Nephron (organoid): ENCODE measurements around the gene RAB43.

Experiments
- H3K27ac Mint-ChIP-seq, 3 experiments: 2 replicates each; pipeline ENCODE4 v1.8.0; 2020; ENCODE audit warnings: mixed read lengths in 3 of 3, mild to moderate bottlenecking in 2 of 3, moderate library complexity in 1 of 3
- H3K27me3 Mint-ChIP-seq: 2 replicates; pipeline ENCODE4 v1.8.0; 2021; ENCODE audit warnings: low read depth, mild to moderate bottlenecking, moderate library complexity, mixed read lengths
- H3K36me3 Mint-ChIP-seq: 2 replicates; pipeline ENCODE4 v1.8.0; 2020; ENCODE audit warnings: low read depth, mixed read lengths
- H3K4me1 Mint-ChIP-seq: 2 replicates; pipeline ENCODE4 v1.8.0; 2020; ENCODE audit warnings: mixed read lengths
- H3K4me3 Mint-ChIP-seq, 3 experiments: 2 replicates each; pipeline ENCODE4 v1.8.0; 2020; ENCODE audit warnings: mild to moderate bottlenecking in 3 of 3, mixed read lengths in 3 of 3, moderate library complexity in 2 of 3
- H3K9me3 Mint-ChIP-seq: 2 replicates; pipeline ENCODE4 v1.8.0; 2020; ENCODE audit warnings: mixed read lengths
- TF ChIP-seq, protein P1 (sequence below), 3 experiments: fragments of 200-600 bp; sonication (generic); IDR thresholded peaks; one replicate each; pipeline ENCODE4 v1.5.0; 2021; ENCODE audit warnings: antibody characterized with exemption in 3 of 3; ENCODE audit not compliant: unreplicated experiment in 3 of 3

The RAB43 gene

DNA sequence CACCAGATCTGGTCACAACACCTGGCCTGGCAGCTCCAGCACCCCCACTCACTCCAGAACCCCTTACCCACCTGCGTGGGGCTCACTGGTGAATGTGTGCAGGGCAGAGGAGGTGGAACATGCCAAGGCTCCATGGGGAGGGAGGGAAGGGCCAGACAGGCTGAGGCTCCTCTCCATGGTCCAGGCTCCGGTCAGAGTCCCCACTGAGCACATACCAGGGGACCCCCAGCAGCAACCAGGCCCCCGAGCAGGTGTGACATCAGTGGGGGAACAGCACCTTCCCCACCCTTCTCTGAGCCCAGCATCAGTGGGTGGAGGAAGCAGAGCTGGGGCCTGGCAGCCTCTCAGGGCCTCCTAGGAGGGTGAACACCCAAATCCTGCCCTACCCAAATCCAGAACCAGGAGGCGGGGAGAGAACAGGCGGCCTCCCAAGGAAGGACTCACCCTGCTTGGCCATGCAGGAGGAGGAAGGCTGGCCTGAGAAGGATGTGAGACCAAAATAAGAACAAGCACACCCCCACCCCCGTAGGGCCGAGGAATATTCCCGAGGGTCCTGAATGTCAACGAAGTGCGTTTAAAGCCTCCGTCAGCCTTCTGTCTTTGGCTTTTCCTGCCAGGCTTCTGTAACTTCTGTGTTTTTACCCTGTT lies 62.2 kb downstream of the RAB43 start:
- Mint-ChIP-seq H3K9me3 (no peaks in the 10 kb centered on the region), H3K4me3 (no peak overlapping the region), H3K4me1 (peaks cover 6% of the 10 kb centered on the region), H3K36me3 (no peaks in the 10 kb centered on the region), H3K27ac (no peak overlapping the region), H3K27me3 (peaks cover 22% of the 10 kb centered on the region)
- TF ChIP-seq, protein P1, sequence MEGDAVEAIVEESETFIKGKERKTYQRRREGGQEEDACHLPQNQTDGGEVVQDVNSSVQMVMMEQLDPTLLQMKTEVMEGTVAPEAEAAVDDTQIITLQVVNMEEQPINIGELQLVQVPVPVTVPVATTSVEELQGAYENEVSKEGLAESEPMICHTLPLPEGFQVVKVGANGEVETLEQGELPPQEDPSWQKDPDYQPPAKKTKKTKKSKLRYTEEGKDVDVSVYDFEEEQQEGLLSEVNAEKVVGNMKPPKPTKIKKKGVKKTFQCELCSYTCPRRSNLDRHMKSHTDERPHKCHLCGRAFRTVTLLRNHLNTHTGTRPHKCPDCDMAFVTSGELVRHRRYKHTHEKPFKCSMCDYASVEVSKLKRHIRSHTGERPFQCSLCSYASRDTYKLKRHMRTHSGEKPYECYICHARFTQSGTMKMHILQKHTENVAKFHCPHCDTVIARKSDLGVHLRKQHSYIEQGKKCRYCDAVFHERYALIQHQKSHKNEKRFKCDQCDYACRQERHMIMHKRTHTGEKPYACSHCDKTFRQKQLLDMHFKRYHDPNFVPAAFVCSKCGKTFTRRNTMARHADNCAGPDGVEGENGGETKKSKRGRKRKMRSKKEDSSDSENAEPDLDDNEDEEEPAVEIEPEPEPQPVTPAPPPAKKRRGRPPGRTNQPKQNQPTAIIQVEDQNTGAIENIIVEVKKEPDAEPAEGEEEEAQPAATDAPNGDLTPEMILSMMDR (IDR thresholded peaks at IDR 0.05; ENCODE audit: unreplicated experiment in 3 of 3) = no peak

DNA sequence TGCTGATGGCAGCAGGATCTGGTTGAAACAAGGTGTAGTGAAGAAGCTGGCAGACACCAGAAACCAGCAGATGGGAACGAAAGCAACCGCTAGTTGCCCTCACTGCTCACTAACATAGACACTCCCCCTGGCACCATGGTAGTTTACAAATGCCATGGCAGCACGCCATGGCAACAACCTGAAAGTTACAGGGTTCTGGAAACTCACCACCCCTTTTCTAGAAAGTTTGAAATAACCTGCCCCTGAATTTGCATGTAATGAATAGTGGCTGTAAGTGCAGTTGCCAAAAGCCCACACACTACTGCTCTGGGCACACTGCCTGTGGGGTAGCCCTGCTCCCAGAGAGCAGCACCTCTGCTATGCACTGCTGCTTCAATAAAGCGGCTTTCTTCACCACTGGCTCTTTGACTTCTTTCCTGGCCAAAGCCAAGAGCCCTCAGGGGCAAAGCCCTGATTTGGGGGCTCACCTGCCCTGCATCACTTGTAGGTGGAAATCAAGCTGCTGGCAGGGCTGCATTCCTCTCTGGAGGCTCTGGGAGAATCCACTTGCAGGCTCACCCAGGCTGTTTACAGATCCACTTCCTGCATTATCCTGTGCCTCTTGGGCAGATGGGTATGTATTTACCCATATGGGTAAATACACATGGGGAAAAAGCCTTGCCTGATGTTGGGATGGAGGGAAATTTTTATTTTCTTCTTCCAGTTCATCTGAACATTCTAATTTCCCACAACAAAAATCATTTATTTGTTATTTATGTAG lies 63.0 kb downstream of the RAB43 start:
- peaks cover 8% of the 10 kb centered on the region for H3K4me1 Mint-ChIP-seq
- TF ChIP-seq, protein P1 (IDR thresholded peaks at IDR 0.05; ENCODE audit: unreplicated experiment in 3 of 3) = no peak
- peak overlapping the region in 1 of 3 experiments; percentile 1 for H3K27ac Mint-ChIP-seq
- H3K9me3 Mint-ChIP-seq = no peaks in the 10 kb centered on the region
- H3K27me3 Mint-ChIP-seq = peaks cover 22% of the 10 kb centered on the region
- H3K36me3 Mint-ChIP-seq = no peaks in the 10 kb centered on the region
- H3K4me3 Mint-ChIP-seq = no peak overlapping the region

GRCh38 chr3:129057249-129057648 lies 64.4 kb downstream of the RAB43 start:
- Mint-ChIP-seq H3K27ac (no peak overlapping the region), H3K4me3 (no peak overlapping the region), H3K9me3 (no peaks in the 10 kb centered on the region), H3K27me3 (peaks cover 22% of the 10 kb centered on the region), H3K36me3 (no peaks in the 10 kb centered on the region), H3K4me1 (peaks cover 20% of the 10 kb centered on the region)
- TF ChIP-seq, protein P1 (IDR thresholded peaks at IDR 0.05; ENCODE audit: unreplicated experiment in 3 of 3) = no peak

- H3K36me3 Mint-ChIP-seq = no peaks in the 10 kb centered on the region
- H3K4me3 Mint-ChIP-seq = no peak overlapping the region
- TF ChIP-seq, protein P1 (IDR thresholded peaks at IDR 0.05; ENCODE audit: unreplicated experiment in 3 of 3) = no peak
- H3K4me1 Mint-ChIP-seq = peaks cover 26% of the 10 kb centered on the region
- no peaks in the 10 kb centered on the region for H3K9me3 Mint-ChIP-seq
- peaks cover 22% of the 10 kb centered on the region for H3K27me3 Mint-ChIP-seq
- H3K27ac Mint-ChIP-seq = no peak overlapping the region
Observed at GRCh38 chr3:129056451-129057173, 65.0 kb downstream of the RAB43 start.

- Mint-ChIP-seq H3K9me3 (no peaks in the 10 kb centered on the region), H3K27me3 (peaks cover 22% of the 10 kb centered on the region), H3K4me3 (no peak overlapping the region), H3K36me3 (no peaks in the 10 kb centered on the region), H3K27ac (peak overlapping the region in 2 of 3 experiments; percentile 26 to 50), H3K4me1 (peaks cover 26% of the 10 kb centered on the region)
- TF ChIP-seq, protein P1 (IDR thresholded peaks at IDR 0.05; ENCODE audit: unreplicated experiment in 3 of 3) = no peak
Observed at GRCh38 chr3:129054605-129055104, 66.9 kb downstream of the RAB43 start.
